GM21825 (cell line): ENCODE measurements around the gene KLHDC8A.
"Not testable (repeated sequence)": the region's sequence is repeated elsewhere in the genome, so short reads cannot be mapped to it uniquely, and the experiment has no call there.

Experiments
- ATAC-seq: cut with Tn5 transposase; IDR thresholded peaks from one replicate; pipeline ENCODE4 v1.9.1; 2021; ENCODE audit warnings: mild to moderate bottlenecking, moderate library complexity; ENCODE audit not compliant: unreplicated experiment

The KLHDC8A gene

GRCh38 chr1:205371871-205372660 is 15.3 kb upstream of the KLHDC8A start:
- ATAC-seq = no peak

DNA sequence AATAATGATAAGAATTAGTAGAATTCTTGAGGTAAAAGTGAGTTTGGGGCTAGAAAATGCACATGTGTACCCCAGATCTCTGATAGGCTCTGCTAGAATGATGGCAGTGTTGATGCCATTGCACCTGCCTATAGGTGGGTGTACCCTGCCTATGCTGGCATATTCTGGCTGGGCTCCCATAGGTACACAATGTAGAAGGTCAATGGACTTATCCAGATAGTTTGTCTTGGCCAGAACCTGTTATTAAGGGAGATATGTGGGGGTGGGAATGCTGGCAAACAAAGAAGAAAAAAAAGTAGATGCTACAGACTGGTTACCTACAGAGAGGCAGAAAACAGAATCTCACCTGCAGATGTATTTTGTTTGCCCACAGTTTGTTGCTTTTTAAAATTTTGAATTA is 14.1 kb upstream of the KLHDC8A start:
- no peak for ATAC-seq

GRCh38 chr1:205369701-205370123 is 13.0 kb upstream of the KLHDC8A start:
- ATAC-seq = no peak

DNA sequence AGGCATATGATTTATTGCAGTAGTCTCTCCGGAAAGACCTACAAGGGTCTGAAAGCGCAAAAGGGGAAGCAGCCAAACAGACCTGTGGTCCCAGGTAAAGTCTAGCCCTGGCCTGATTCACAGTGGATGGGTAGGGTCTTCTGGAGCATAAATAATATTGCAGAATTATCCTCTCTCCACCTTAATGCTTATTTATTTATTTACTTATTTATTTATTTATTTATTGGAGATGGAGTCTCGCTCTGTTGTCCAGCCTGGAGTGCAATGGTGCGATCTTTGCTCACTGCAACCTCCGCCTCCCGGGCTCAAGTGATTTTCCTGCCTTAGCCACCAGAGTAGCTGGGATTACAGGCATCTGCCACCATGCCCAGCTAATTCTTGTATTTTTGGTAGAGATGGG is 11.8 kb upstream of the KLHDC8A start:
- no peak for ATAC-seq

GRCh38 chr1:205365945-205366463 is 9.3 kb upstream of the KLHDC8A start:
- no peak for ATAC-seq

DNA sequence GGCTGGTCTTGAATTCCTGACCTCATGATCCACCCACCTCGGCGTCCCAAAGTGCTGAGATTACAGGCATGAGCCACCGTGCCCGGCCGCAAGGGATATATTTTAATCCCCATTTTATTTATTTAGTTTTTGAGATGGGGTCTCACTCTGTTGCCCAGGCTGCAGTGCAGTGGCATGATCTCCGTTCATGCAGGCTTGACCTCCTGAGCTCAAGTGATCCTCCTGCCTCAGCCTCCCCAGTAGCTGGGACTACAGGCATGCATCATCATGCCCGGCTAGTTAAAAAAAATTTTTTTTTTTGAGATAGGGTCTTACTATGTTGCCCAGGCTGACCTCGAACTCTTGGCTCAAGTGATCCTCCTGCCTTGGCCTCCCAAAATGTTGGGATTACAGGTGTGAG is 8.4 kb upstream of the KLHDC8A start:
- ATAC-seq = not testable (repeated sequence)

GRCh38 chr1:205360891-205361290 is 4.2 kb upstream of the KLHDC8A start:
- no peak for ATAC-seq

GRCh38 chr1:205359771-205360565 is 3.2 kb upstream of the KLHDC8A start:
- no peak for ATAC-seq

- no peak for ATAC-seq
Measured at GRCh38 chr1:205358579-205358978, 1.9 kb upstream of the KLHDC8A start.

DNA sequence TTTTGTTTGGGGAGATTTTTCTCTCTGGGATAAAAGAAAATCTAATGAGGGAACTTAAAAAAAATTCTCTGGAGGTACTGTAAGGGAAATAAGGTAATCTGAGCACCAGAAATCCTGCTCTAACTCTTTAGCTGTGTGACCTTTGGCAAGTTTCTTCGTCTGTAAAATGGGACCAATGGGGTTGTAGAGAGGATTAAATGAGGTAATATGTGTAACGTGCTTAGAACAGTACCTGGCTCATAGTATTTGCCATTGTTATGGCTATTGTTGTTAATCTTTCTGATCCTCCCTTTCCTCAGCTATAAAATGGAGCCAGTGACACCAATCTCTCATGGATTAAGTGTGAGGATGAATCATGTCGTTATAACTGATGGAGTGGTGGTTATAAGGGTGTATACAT is 845 bp upstream of the KLHDC8A start:
- no peak for ATAC-seq

GRCh38 chr1:205355075-205355453 is 1.7 kb downstream of the KLHDC8A start:
- ATAC-seq = no peak

DNA sequence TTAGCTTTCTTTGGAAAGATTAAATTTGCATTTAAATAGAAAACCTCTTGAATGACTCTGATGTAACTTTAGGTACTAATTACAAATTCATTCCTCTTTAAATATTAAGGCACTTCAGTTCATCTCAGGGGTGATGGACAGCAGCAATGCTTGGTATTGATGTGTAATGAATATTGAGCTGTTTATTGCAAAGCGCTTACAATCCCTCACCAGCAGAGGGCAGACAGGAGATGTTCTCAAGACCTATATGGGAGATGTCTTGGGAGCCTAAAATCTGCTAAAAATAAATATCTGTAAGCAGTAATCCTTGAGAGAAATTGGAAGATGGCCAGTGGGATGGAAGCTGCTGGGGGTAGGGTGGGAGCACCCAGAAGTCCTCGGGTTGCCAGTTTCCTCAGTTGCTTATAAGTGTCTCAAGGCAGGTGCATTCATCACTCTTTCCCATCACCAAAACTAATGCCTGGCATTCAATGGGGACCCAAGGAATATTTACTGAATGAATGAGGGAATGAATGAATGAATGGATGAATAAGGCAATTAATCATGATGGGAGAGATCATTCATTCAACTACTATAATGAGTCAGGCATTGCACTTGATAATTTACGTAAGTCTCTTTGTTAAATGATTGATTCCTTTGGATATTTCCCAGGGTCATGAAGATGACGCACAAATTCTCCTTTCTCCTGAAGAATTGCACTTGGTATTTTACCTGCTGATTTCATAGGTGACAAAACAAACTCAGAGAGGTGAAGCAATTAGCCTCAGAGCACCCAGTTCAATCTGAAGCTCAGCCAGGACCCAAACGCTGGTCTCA is 2.3 kb downstream of the KLHDC8A start:
- no peak for ATAC-seq

DNA sequence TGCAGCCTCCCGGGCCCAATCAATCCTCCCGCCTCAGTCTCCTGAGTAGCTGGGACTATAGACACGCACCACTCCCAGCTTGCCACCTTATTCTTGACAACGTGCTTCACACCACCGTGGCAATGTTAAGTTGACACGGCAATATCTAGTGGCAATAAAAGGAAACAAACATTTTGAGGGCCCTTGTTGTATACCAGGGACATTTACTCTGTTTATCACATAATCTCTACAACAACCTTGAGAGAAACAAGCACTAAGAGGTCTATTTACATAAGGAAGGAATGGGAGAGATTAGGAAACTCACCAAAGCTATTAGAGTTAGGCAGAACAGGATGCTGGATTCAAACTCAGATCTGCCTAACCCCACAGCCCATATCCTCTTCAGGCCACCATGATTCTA is 3.1 kb downstream of the KLHDC8A start:
- ATAC-seq = no peak

GRCh38 chr1:205353191-205353590 is 3.5 kb downstream of the KLHDC8A start:
- ATAC-seq = no peak

- no peak for ATAC-seq
Measured at GRCh38 chr1:205351984-205352713, 4.6 kb downstream of the KLHDC8A start.

DNA sequence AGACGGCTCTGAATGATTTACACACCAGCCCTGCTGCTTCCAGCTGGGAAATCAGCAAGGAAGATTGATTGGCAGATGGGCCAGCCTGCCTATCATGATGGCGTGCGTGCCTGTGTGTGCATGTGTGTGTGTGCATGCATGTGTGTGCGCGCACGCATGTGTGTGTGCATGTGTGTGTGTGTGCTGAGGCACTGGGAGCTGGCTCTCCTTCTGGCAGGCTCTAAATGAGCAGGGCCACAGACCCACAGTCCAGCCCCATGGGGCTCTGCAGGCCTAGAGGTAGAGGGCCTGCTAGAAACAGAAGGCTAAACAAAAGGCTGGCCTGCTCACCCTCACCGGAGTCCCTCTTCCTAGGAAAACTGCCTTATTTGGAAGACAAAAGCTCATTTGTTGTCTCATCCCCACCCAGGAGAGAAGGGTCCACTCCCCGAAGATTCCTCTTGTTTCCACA is 6.0 kb downstream of the KLHDC8A start:
- ATAC-seq = no peak

- no peak for ATAC-seq
Measured at GRCh38 chr1:205350124-205350523, 6.6 kb downstream of the KLHDC8A start.

DNA sequence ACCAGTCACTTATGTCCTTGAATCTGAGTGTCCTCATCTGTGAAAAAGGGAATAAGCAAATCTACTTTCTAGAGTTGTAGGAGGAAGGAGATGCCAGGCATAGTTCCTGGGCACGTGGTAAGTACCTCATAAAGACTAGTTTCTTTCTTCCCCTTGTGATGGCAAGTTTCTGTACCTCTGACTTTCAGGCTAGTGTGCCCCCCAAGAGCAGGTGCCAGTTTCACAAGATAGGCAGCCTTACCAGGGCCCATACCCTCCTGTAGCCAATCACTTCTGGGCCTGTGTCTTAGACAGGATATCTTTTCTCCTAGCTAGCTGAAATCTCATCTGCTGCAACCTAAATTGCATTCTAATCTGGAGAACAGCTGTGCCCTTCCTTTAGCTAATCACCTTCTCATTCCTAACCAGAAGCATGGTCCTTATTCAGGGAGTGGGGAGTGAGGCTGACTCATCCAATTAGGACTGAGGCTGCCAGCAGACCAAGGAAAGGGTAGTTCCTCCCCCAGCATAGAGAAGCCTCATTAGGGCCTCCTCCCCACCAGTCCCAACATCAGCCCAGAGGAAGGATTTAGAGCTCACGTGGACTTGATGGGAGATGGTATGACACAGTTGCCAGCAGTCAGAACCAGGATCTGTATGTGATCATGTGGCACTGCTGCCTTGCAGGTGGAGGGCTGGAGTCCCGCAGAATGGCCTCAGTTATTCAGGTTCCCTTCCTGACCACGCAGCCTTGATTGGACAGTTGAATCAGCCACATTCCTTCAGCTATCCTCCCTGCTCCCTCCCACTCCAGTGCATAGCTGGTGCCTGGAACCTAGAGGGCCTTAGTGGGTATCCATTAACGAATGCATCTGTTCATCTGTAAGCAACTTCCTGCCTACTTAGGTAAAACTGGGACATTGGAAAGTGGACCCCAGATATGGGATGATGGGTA is 7.9 kb downstream of the KLHDC8A start:
- ATAC-seq = no peak

- no peak for ATAC-seq
Measured at GRCh38 chr1:205346956-205347574, 9.7 kb downstream of the KLHDC8A start.
